ENCODE results near the gene ATG14. TPM values are rescaled to one million over a fixed set of nuclear protein-coding genes. Genes with fewer than 3 reads are reported as not detected.
"Not testable (repeated sequence)": the region's sequence is repeated elsewhere in the genome, so short reads cannot be mapped to it uniquely, and the experiment has no call there.

ATG14 gene
- polyA plus RNA-seq, 3 donors from 2014 or later, result 3.2 to 6.1 (median 3.2) TPM

- H3K36me3 Mint-ChIP-seq, result no peaks in the 10 kb centered on the region
- no peak overlapping the region for H3K27ac Mint-ChIP-seq
These were observed 12.3 kb upstream of the ATG14 start for GRCh38 chr14:55423969-55424368.

GRCh38 chr14:55422338-55422737, 10.7 kb upstream of the ATG14 start:
- not testable (repeated sequence) for H3K27me3 Mint-ChIP-seq (ENCODE audit: low read depth in 3 of 3); H3K27ac Mint-ChIP-seq; H3K4me1 Mint-ChIP-seq; DNase-seq; H3K36me3 Mint-ChIP-seq; H3K4me3 Mint-ChIP-seq; H3K9me3 Mint-ChIP-seq

More at GRCh38 chr14:55423969-55424368, 12.3 kb upstream of the ATG14 start:
- Mint-ChIP-seq H3K9me3 (no peaks in the 10 kb centered on the region), H3K4me1 (no peaks in the 10 kb centered on the region), H3K4me3 (no peak overlapping the region), H3K27me3 (ENCODE audit: low read depth in 3 of 3) (peaks cover 2 to 5% (median 3%) of the 10 kb centered on the region in 3 donors)
- no peak for DNase-seq

GRCh38 chr14:55419663-55420062, 8.0 kb upstream of the ATG14 start:
- Mint-ChIP-seq H3K36me3 (no peaks in the 10 kb centered on the region), H3K27ac (no peak overlapping the region), H3K27me3 (ENCODE audit: low read depth in 3 of 3) (peaks cover 0 to 5% (median 5%) of the 10 kb centered on the region in 3 donors), H3K4me1 (no peaks in the 10 kb centered on the region), H3K9me3 (no peaks in the 10 kb centered on the region), H3K4me3 (no peak overlapping the region)
- no peak for DNase-seq

- DNase-seq, result no peak
- Mint-ChIP-seq H3K4me1 (no peaks in the 10 kb centered on the region), H3K27me3 (ENCODE audit: low read depth in 3 of 3) (peaks cover 0 to 5% (median 5%) of the 10 kb centered on the region in 3 donors), H3K4me3 (no peak overlapping the region), H3K36me3 (no peaks in the 10 kb centered on the region), H3K27ac (no peak overlapping the region), H3K9me3 (no peaks in the 10 kb centered on the region)
These were observed 6.8 kb upstream of the ATG14 start for GRCh38 chr14:55418411-55418810.

- H3K27me3 Mint-ChIP-seq (ENCODE audit: low read depth in 3 of 3), result peaks cover 0 to 5% (median 5%) of the 10 kb centered on the region in 3 donors
- no peak for DNase-seq
- no peaks in the 10 kb centered on the region for H3K4me1 Mint-ChIP-seq
- no peak overlapping the region for H3K27ac Mint-ChIP-seq
- H3K9me3 Mint-ChIP-seq, result no peaks in the 10 kb centered on the region
- no peak overlapping the region for H3K4me3 Mint-ChIP-seq
- no peaks in the 10 kb centered on the region for H3K36me3 Mint-ChIP-seq
These were observed 6.3 kb upstream of the ATG14 start for GRCh38 chr14:55417955-55418354.

GRCh38 chr14:55416866-55417265, 5.2 kb upstream of the ATG14 start:
- Mint-ChIP-seq H3K27ac (no peak overlapping the region), H3K9me3 (no peaks in the 10 kb centered on the region), H3K4me3 (no peak overlapping the region), H3K4me1 (peaks cover 5 to 8% of the 10 kb centered on the region in 2 donors), H3K36me3 (no peaks in the 10 kb centered on the region), H3K27me3 (ENCODE audit: low read depth in 3 of 3) (peaks cover 0 to 7% (median 5%) of the 10 kb centered on the region in 3 donors)
- DNase-seq, result no peak

- peaks cover 0 to 7% (median 3%) of the 10 kb centered on the region in 3 donors for H3K27me3 Mint-ChIP-seq (ENCODE audit: low read depth in 3 of 3)
- peaks cover 21 to 28% of the 10 kb centered on the region in 2 donors for H3K4me1 Mint-ChIP-seq
- no peak overlapping the region for H3K27ac Mint-ChIP-seq
- DNase-seq, result no peak
- no peaks in the 10 kb centered on the region for H3K9me3 Mint-ChIP-seq
- H3K4me3 Mint-ChIP-seq, result no peak overlapping the region
- H3K36me3 Mint-ChIP-seq, result no peaks in the 10 kb centered on the region
These were observed 2.9 kb upstream of the ATG14 start for GRCh38 chr14:55414551-55414950.

- H3K4me1 Mint-ChIP-seq, result peaks cover 21 to 39% of the 10 kb centered on the region in 2 donors
These were observed 1.0 kb upstream of the ATG14 start for GRCh38 chr14:55412676-55413075.

GRCh38 chr14:55410876-55411275, 754 bp downstream of the ATG14 start:
- Mint-ChIP-seq H3K4me1 (peaks cover 21 to 46% of the 10 kb centered on the region in 2 donors), H3K9me3 (no peaks in the 10 kb centered on the region), H3K27ac (peak overlapping the region; percentile 40 to 86 (median 80)), H3K4me3 (peak overlapping the region; percentile 80 to 92 (median 86)), H3K36me3 (no peaks in the 10 kb centered on the region), H3K27me3 (ENCODE audit: low read depth in 3 of 3) (peaks cover 0 to 7% (median 1%) of the 10 kb centered on the region in 3 donors)
- no peak for DNase-seq

More at GRCh38 chr14:55412676-55413075, 1.0 kb upstream of the ATG14 start:
- Mint-ChIP-seq H3K27me3 (ENCODE audit: low read depth in 3 of 3) (peaks cover 0 to 7% (median 3%) of the 10 kb centered on the region in 3 donors), H3K9me3 (no peaks in the 10 kb centered on the region), H3K36me3 (no peaks in the 10 kb centered on the region), H3K4me3 (peak overlapping the region; percentile 45 to 90 (median 80)), H3K27ac (peak overlapping the region in 2 of 6 donors; percentile 6 to 49)
- no peak for DNase-seq

- Mint-ChIP-seq H3K27ac (peak overlapping the region in 2 of 6 donors; percentile 53 to 57), H3K36me3 (no peaks in the 10 kb centered on the region), H3K4me3 (no peak overlapping the region), H3K9me3 (no peaks in the 10 kb centered on the region), H3K27me3 (ENCODE audit: low read depth in 3 of 3) (no peaks in the 10 kb centered on the region), H3K4me1 (peaks cover 11 to 42% of the 10 kb centered on the region in 2 donors)
- DNase-seq, result no peak
These were observed 7.3 kb downstream of the ATG14 start for GRCh38 chr14:55404173-55404854.

GRCh38 chr14:55401751-55402150, 9.9 kb downstream of the ATG14 start:
- no peaks in the 10 kb centered on the region for H3K9me3 Mint-ChIP-seq
- H3K4me1 Mint-ChIP-seq, result peaks cover 11 to 42% of the 10 kb centered on the region in 2 donors
- H3K27ac Mint-ChIP-seq, result no peak overlapping the region
- peaks cover 0 to 5% (median 0%) of the 10 kb centered on the region in 3 donors for H3K36me3 Mint-ChIP-seq
- no peak for DNase-seq
- H3K27me3 Mint-ChIP-seq (ENCODE audit: low read depth in 3 of 3), result peaks cover 0 to 3% (median 0%) of the 10 kb centered on the region in 3 donors
- H3K4me3 Mint-ChIP-seq, result no peak overlapping the region

GRCh38 chr14:55399852-55400251, 11.8 kb downstream of the ATG14 start:
- Mint-ChIP-seq H3K27me3 (ENCODE audit: low read depth in 3 of 3) (peaks cover 0 to 3% (median 0%) of the 10 kb centered on the region in 3 donors), H3K27ac (no peak overlapping the region)

GRCh38 chr14:55399183-55399582, 12.4 kb downstream of the ATG14 start:
- peaks cover 0 to 3% (median 0%) of the 10 kb centered on the region in 3 donors for H3K27me3 Mint-ChIP-seq (ENCODE audit: low read depth in 3 of 3)
- no peak for DNase-seq
- no peak overlapping the region for H3K27ac Mint-ChIP-seq
- H3K9me3 Mint-ChIP-seq, result no peaks in the 10 kb centered on the region
- peaks cover 7 to 29% of the 10 kb centered on the region in 2 donors for H3K4me1 Mint-ChIP-seq
- no peak overlapping the region for H3K4me3 Mint-ChIP-seq
- H3K36me3 Mint-ChIP-seq, result peaks cover 7 to 17% (median 15%) of the 10 kb centered on the region in 3 donors

More at GRCh38 chr14:55399852-55400251, 11.8 kb downstream of the ATG14 start:
- H3K4me3 Mint-ChIP-seq, result no peak overlapping the region
- H3K4me1 Mint-ChIP-seq, result peaks cover 11 to 34% of the 10 kb centered on the region in 2 donors
- H3K9me3 Mint-ChIP-seq, result no peaks in the 10 kb centered on the region
- H3K36me3 Mint-ChIP-seq, result peaks cover 7 to 14% (median 11%) of the 10 kb centered on the region in 3 donors
- DNase-seq, result no peak

GRCh38 chr14:55398679-55399078, 13.0 kb downstream of the ATG14 start:
- peaks cover 3 to 24% of the 10 kb centered on the region in 2 donors for H3K4me1 Mint-ChIP-seq
- H3K27ac Mint-ChIP-seq, result no peak overlapping the region
- peaks cover 7 to 17% (median 15%) of the 10 kb centered on the region in 3 donors for H3K36me3 Mint-ChIP-seq

More at GRCh38 chr14:55398679-55399078, 13.0 kb downstream of the ATG14 start:
- no peaks in the 10 kb centered on the region for H3K9me3 Mint-ChIP-seq
- H3K4me3 Mint-ChIP-seq, result no peak overlapping the region
- peaks cover 0 to 3% (median 0%) of the 10 kb centered on the region in 3 donors for H3K27me3 Mint-ChIP-seq (ENCODE audit: low read depth in 3 of 3)
- DNase-seq, result no peak
